HG03460 (cell line): ENCODE data around the gene AKAP10.
A peak's percentile ranks its signal among the peaks of the same experiment; 100 is the strongest.
"Not testable (repeated sequence)": the region's sequence is repeated elsewhere in the genome, so short reads cannot be mapped to it uniquely, and the experiment has no call there.

ENCODE experiments used
- ATAC-seq: cut with Tn5 transposase; IDR thresholded peaks from one replicate; pipeline ENCODE4 v1.9.1; 2021; ENCODE audit not compliant: unreplicated experiment

AKAP10 gene

DNA sequence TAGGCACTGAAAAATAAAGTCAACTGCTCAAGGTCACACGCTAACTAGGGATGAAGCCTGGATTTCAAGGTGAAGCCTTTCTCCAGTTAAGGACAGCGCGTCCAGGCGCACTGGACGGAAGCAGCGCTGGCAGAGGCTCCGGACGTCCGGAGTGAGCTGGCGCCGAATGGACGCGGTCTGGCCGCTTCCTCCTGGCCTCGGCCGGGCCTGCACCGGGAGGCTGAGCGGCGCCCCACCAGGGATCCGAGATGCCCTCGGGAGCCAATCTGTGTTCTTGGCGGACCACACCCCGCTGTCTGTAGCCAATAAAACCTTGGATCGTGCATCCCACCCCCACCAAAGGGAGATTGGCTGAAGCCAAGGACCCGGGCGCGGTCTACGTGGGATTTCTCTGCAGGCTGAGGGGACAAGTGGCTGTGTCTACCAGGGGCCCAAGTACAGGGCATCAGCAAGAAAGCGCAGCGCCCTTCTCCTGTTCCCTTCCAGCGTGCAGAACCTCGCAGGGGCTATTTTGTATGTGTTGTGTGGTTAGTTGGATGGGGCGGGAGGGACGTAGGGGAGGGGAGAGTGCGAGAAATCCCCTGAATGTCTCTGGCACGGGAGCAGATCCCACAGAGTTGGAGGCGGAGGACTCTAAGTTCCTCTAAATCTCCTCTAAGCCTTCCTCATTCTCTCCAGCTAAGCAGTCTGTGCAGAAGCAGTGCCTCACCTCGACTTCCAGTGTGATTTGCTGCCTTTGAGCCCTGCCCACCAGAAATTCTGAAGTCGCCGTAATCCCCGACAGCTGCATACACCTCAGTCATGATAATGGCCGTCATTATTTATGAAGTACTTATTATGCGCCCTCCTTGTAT lies 2.5 kb upstream of the AKAP10 start:
- ATAC-seq: no peak

- no peak for ATAC-seq
These were observed 1.2 kb upstream of the AKAP10 start for GRCh38 chr17:19978805-19979211.

GRCh38 chr17:19978209-19978802 lies 678 bp upstream of the AKAP10 start:
- peak; percentile 41 for ATAC-seq

DNA sequence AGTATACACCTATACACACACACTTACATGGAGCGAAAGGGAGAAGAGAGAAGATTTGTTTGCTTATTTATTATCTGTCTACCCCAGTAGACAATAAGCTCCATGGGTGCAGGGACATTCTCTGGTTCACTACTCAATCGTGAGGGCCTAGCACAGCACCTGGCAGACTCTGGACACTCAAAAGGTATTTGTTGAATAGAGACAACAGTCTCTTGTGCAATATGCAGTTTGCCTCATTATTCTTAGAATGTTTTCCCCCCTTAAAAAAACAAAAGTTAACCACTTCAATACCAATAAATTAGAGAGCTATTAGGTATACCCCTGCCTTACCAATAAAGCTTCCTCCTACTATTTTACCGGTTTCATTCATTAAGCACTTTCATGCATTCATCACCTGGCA lies 2.0 kb downstream of the AKAP10 start:
- no peak for ATAC-seq

GRCh38 chr17:19973156-19973555 lies 4.5 kb downstream of the AKAP10 start:
- ATAC-seq: no peak

DNA sequence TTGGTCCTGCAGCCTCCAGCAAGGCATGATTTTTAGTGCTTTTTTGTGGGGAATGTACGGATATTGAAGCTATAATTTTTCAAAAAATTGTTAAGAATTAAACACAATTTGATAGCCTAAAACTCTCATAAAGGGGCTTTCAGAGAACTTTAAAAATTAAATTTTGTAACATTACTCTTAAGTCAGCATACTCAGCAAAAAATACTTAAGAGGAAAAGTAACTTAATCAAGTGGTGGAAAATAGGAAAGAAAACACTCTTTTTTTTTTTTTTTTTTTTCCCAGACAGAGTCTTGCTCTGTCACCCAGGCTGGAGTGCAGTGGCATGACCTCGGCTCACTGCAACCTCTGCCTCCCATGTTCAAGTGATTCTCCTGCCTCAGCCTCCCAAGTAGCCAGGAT lies 14.7 kb downstream of the AKAP10 start:
- ATAC-seq: not testable (repeated sequence)

- ATAC-seq: no peak
These were observed 19.6 kb downstream of the AKAP10 start for GRCh38 chr17:19958023-19958422.

DNA sequence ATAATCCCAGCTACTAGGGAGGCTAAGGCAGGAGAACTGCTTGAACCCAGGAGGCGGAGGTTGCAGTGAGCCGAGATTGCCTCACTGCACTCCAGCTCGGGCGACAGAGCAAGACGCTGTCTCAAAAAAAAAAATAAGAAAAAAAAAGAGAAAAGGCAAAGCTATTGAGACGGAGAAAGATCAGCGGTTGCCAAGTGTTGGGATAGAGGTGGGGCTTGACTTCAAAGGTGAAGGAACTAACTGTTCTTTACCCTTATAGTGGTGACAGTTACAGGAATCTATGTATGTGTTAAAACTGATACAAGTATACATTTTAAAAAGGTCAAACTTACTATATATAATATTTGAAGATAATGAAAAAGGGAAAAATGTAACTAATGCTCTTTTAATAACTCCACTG lies 22.5 kb downstream of the AKAP10 start:
- no peak for ATAC-seq

- not testable (repeated sequence) for ATAC-seq
These were observed 26.2 kb downstream of the AKAP10 start for GRCh38 chr17:19951411-19951810.

DNA sequence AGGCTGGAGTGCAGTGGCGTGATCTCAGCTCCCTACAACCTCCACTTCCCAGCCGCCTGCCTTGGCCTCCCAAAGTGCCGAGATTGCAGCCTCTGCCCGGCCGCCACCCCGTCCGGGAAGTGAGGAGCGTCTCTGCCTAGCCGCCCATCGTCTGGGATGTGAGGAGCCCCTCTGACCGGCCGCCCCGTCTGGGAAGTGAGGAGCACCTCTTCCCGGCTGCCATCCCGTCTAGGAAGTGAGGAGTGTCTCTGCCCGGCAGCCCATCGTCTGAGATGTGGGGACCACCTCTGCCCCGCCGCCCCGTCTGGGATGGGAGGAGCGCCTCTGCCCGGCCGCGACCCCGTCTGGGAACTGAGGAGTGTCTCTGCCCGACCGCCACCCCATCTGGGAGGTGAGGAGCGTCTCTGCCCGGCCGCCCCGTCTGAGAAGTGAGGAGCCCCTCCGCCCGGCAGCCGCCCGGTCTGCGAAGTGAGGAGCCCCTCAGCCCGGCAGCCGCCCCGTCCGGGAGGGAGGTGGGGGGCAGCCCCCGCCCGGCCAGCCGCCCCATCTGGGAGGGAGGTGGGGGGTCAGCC lies 26.9 kb downstream of the AKAP10 start:
- ATAC-seq: not testable (repeated sequence)

DNA sequence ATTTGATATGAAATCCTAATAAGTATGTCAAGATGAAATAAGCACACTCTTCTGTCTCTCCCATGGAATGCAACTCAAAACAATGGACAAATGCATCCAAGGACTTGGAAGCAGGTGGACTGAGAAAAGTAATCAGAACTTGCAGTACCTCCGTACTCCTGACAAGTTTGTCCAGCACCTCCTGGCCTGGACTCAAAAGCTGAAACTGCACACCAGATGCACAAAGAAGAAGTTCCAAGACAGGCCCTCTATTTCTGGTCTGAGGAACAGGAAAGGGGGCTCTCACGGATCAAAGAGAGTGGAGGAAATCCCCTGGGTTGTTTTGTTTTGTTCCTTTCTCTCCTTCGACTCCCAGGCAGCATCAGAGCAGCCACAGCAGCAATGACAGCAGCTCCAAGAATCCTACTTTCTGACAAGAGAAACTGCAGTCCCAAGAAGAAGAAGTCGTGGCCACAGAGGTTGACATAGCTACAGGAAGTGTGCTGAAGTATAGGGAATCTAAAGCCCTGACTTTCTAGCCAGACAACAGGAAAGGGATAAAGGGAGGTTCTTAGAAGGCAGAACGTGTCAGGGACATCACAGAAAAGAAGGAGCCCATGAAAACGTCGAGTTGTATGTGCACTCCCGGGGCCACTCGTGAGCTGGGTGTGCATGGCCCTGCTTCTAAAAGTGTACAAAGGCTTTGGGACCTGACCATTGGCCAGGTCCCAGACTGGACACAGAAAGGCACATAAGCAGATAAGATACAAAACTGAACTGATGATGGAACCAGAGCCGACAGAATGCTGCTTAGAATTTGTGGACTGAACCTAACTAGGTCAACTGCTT lies 29.3 kb downstream of the AKAP10 start:
- ATAC-seq: no peak

- ATAC-seq: no peak
These were observed 30.7 kb downstream of the AKAP10 start for GRCh38 chr17:19946921-19947320.

DNA sequence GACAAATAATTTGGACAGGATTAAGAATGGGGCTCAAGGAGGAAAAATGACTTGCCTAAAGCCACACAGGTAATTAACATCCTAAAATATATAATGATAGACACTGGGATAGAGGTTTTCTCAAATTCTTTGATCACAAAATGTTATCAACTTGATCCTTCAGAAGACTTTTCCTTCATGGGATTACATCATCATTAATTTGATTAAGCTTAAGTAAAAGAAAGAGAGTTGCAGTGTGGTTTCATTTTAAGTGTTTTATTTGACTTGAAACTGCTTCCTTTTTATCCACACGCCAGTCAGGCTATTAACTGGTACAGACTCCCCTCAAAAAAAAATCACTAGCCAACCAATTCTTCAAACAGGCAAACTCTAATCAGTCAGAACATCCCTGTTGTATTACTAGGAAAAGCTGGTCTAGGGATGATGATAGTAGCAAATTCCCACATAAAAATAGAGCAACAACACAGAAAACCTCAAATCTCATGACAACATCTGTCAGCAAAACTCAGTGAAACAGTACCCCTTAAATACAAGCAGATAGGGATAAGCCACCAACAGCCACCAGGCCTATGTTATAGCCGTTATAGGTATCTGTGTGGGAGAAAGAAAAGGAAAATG lies 32.5 kb downstream of the AKAP10 start:
- ATAC-seq: no peak

GRCh38 chr17:19943599-19943998 lies 34.0 kb downstream of the AKAP10 start:
- no peak for ATAC-seq

DNA sequence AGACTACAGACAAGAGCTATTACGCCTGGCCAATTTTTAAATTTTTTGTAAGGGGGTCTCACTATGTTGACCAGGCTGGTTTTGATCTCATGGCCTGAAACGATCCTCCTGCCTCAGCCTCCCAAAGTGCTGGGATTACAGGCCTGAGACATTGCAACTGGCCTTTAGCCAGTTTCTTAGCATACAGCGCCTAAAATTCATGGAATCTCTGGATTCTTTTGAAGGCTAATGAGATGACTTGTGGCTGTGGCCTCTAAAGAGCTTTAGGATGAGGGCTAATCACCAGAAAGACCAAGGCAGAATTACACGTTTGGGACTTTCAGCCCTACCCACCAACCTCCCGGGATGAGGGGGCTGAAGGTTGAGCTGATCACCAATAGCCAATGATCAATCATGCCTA lies 34.6 kb downstream of the AKAP10 start:
- no peak for ATAC-seq

GRCh38 chr17:19940722-19941464 lies 36.7 kb downstream of the AKAP10 start:
- ATAC-seq: no peak

- no peak for ATAC-seq
These were observed 37.5 kb downstream of the AKAP10 start for GRCh38 chr17:19939993-19940721.

- ATAC-seq: no peak
These were observed 38.9 kb downstream of the AKAP10 start for GRCh38 chr17:19938736-19939135.

- ATAC-seq: no peak
These were observed 40.1 kb downstream of the AKAP10 start for GRCh38 chr17:19937522-19937921.

DNA sequence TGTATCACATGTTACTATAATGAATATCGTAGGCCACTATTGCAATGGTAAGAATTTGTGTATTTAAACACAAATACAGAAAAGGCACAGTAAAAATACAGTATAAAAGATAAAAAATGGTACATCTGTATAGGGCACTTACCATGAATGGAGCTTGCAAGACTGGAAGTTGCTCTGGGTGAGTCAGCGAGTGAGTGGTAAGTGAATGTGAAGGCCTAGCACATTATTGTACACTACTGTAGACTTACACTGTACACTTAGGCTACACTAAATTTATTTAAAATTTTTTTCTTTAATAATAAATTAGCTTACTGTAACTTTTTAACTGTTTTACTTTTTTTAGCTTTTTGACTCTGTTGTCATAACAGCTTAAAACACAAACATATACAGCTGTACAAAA lies 42.5 kb downstream of the AKAP10 start:
- ATAC-seq: no peak
